Measurements from ENCODE around the gene FAM3D.
"Not testable (repeated sequence)": the region's sequence is repeated elsewhere in the genome, so short reads cannot be mapped to it uniquely, and the experiment has no call there.

Gene FAM3D

DNA sequence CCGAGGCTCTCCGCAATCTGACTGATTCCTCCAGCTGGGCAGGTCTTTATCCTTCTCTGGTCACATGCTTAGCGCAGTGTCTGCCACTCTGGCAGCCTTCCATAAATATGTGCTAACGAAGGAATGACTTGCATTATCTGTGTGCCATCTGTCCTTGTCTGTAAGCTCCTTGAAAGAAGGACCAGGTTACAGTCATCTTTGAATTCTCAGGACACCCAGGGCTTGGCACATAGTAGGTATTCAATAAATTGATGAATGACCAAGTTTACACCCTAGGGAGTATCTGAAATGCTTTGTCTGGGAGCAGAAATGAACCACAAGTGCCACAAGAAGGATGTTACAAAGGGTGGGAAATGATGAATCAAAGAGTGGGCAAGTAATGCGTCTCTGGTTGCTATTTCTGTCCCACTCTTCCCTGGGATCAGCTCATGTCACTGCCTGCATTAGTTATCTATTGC is 16.5 kb upstream of the FAM3D start:
- DNase-seq: no peak

DNA sequence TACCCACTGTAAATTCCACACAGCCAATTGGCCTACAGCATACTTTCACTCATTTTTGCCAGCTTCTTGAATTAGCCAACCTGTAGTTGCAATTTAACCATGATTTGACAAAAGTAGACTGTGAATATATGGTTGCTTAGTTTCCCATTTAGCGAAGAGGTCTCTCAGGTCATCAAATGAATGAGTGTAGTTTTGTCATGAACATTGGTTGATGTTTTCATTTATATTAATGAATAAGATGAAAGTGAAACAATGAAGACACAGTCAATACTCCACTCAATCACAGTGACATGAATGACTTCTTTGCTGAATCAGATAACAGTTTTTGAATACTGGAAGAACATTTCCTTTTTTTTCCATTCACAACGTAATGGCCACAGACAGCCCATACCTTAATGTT is 15.3 kb upstream of the FAM3D start:
- DNase-seq: no peak

DNA sequence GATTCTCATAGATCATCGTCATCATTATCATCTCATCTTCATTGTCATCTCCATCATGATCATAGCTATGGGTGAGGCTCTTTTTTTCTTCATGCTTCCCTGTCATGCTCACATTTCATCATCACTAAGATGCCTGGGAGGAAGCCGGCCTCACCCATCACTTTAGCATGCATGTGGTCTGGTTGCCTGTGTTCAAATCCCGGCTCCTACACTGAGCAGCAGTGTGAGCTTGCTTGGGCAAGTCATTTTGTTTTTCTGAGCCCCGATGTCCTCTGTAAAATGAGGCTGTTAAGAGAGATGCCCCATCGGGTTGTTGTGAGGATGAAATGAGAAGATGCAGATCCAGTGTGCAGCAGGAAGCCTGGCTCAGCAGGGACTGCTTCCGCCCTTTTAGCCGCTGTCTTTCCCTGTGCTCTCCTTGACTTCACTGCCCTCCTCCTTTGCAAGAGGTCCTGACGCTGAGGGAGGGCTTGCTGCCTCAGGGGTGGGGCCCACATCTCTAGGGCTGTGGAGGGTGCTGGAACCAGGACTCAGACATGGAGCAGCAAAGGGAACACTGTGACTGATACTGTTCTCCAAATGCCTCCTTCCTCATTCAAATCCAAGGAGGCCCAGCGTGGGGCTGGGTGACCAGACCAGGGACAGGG is 14.4 kb upstream of the FAM3D start:
- DNase-seq: no peak

DNA sequence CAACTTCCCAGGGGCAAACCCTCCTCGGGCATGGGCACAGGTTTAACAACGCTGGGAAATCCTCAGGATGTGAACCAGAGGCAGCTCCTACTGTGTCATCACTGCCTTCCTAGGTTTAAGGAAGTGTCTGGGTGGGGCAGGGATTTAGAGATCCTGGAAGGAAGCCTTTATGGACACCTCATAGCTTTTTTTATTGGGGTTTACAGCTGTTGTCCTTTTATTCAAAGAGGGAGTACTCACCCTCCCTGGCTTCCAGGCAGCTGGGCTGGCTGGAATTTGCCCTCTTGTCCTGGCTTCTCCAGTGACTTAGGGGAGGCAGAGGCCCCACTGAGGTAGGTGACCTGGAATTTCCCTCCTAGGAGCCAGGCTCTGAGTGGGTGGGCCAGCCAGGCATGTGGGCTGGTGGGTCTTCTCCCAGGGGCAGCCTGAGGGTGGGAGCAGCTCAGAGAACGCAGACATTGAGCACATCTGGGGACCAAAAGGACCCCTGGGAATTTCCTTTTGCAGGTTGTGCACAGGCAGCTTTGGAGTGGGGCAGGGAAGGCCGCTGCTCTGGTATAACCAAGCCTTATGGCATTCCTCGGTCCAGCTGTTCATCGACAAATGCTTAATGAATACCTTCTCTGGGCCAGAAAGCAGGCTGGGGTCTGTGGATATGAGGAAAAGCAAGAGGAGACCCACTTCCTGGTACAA is 13.5 kb upstream of the FAM3D start:
- no peak for DNase-seq

DNA sequence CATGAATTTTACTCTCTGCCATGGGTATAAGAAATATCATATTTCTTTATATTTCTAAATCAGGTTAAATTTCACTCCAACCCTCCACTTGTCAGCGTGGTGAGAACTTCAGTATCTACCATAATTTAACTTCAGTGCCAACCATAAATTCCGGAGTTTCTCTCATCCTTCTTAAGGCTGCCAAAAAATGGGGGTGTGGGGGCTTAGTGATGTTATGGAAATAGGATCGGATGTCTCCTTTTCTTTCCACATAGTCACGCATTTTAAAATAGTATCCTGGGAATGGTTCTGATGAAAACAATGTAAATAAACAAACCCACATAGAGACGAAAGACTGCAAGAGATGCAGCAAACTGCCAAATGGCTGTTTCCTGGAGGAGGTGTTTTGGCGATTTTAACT is 12.9 kb upstream of the FAM3D start:
- DNase-seq: no peak

DNA sequence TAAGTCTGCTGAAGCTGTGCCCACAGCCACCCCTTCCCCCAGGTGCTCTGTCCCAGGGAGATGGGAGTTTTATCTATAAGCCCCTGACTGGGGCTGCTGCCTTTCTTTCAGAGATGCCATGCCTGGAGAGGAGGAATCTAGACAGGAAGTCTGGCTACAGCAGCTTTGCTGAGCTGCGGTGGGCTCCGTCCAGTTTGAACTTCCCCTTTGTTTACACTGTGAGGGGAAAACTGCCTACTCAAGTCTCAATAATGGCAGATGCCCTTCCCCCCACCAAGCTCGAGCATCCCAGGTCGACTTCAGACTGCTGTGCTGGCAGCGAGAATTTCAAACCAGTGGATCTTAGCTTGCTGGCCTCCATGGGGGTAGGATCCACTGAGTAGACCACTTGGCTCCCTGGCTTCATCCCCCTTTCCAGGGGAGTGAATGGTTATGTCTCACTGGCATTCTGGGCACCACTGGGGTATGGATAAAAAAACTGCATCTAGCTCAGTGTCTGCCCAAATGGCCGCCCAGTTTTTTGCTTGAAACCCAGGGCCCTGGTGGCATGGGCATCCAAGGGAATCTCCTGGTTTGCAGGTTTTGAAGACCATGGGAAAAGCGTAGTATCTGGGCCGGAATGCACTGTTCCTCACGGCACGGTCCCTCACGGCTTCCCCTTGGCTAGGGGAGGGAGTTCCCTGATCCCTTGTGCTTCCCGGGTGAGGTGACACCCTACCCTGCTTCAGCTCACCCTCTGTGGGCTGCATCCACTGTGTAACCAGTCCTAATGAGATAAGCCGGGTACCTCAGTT is 11.8 kb upstream of the FAM3D start:
- not testable (repeated sequence) for DNase-seq

DNA sequence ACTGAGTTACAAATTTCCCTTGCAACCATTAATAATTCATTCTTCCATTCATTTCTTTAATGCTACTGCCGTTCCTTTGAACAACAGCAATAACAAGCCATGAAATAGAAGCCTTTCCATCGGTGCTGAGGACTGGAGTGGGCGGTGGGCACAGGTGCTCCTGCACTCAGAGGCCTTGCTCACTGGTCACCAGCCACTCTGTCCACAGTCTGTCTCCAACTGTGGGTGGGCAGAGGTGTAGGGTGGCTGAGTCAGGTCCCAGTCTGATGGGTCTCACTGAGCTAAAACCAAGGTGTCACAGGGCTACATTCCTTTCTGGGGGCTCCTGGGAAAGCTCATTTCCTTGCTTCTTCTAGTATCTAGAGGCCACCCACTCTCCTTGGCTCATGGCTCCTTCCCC is 6.3 kb upstream of the FAM3D start:
- DNase-seq: no peak

DNA sequence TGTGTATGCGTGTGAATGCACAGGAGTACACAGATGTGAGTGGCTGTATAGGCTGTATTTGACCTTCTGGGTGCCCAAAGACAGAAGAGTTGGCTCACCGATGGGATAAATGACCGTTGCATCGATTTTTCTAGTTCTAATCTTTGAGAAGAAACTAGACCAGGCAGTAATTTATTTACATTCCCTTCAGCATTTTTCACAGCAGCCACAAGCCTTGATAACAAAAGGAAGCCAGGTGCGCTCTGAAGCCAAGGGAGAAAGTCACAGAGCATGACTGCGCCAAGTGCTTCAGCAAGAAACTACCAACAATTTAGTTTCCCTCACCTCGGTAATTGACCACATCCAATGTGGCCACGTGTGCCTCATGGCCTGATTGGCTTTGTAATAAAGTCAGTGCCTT is 5.9 kb upstream of the FAM3D start:
- no peak for DNase-seq

DNA sequence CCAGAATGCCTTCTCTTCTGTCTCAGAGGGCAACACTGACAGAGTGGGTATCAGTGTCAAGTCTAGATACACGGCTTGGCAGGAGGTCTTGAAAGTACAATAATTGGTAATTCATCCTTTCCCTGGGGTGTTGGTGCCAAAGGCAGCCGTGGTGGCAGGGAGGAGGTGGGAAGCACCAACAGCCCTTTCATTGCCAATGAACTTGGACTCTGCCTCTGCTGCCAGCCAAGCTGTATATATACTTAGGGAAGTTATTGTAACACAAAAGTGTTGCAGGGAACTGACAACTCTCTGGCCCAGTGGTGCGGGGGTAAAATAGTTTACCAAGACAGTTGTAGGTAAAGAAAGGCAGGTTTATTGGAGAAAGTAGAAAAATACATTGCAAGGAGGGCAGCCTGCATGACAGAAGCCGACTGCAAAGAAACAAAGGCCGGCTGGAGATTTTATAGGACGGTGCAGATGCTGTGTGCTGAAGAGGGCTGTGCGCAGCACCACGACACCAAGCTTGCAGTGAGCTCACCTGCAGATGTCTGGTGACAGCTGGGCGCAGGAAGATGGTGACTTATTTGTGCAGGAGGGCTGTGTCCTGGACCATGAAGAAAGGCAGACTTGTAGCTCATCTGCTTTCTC is 4.0 kb upstream of the FAM3D start:
- no peak for DNase-seq

DNA sequence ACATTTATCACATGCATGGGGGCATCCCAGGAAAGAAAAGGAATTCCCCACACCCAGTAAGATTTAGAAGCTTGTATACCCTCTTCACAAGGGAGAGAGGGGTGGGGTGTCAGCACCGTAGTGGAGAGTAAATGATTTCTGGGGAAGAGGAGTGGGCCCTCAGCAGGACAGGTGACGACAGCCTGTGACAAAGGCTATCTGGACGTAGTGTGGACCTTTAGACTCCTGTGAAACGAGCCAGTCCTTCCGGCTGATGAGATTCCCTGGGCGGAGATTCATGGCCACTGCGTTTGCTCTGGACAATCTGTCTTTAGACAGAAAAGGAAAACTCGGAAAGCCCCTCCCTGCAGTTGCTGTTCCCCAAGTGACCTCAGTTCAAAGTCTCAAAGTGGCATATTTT is 1.7 kb upstream of the FAM3D start:
- DNase-seq: no peak

DNA sequence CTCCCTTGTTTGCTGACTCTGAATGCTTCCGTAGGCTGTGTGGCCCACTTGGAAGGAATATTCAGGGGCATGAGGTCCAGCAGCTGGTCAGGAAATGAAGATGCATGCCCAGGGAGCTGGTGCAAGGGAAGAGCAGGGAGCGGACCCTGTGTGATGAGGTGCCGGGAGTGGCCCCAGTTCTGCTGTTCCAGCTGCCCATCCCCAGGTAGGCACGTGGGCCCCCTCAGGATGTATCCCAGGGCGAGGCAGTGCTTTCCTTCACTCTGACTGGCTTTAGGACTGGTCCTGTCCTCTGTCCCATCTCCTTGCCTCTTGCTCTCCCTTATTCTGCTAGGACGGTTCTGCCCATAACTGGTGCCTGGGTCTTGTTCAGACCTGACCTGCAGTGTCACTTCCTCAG is 1.1 kb upstream of the FAM3D start:
- DNase-seq: no peak

DNA sequence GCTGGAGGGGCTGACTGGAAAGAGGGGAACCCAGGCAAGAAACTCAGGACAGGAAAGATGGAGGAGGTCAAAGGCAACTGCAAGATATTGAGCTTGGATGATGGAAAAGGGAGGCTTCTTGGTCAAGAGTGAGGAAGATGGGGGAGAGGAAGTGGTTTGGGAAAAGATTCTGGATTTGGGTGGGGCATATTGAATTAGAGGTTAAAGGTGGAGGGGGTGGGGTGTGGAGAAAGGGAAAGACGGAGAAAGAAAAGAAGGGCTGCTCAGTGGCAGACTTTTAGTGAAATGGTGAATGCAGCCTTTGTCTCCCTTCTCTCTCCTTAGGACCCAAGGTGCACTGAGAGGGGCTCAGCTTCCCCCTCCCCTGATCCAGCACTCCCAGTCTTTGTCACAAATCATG is 655 bp upstream of the FAM3D start:
- no peak for DNase-seq

DNA sequence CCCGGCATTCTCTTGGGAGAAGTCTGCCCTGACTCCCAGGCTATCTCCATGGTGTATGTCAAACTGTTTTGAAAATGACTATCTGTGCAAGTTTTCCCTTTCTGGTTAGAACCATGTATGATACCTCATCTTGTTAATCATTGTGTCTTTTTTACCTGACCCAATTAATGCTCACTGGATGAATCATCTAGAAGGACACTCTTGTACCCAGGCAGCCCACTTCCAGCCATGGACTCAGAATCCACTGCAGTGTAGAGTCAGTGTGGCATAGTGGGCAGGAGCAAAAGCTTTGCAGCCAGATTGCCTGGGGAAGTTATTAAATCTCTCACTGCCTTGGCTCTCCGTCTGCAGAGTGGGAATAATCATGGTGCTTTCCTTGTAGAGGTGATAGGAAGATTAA is 1.2 kb downstream of the FAM3D start:
- no peak for DNase-seq

DNA sequence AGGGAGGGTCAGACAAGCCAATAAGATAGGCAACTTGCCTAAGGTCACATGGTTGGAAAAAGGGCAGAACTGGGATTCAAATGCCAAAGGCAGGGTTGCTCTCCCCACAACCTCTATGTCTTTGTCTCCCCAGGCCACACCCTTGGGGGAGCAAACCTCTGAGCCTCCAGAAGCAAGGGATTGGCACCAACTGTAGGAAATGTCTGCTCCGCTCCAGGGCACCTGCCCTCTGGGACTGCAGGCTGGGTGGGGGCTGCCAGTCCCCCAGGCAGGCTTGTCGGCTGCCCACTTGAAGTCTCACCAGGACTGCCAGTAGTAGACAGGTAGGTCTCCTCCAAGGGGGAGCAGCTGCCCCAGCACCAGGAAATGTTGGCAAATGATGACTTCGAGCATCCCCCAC is 2.0 kb downstream of the FAM3D start:
- DNase-seq: no peak

DNA sequence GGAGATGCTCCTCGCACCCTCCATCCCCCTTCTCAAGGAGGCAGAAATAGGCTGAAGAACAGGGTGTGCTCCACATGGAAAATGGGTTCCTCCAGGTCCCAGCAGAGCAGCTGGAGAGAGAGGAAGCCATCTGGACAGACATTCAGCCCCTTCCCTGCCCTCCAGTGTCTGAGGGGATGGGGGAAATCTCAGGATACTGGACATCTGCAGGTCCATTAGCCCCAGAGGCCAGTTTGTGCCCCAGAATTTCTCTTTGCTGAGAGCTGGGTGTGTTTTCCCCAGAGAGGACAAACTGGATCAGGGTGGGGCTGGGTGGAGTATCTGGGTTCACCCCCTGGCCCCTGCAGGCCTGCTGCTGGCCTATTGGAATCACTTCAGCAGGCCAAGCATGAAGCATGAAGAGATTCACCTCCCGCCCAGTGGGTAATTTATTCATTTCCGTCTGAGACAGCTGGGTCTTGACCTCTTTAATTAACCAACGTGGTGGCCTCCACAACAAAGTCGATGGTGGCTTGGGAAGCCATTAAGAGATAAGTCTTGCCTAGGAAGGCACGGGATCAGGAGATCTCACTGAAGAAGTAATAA is 4.6 kb downstream of the FAM3D start:
- DNase-seq: no peak

DNA sequence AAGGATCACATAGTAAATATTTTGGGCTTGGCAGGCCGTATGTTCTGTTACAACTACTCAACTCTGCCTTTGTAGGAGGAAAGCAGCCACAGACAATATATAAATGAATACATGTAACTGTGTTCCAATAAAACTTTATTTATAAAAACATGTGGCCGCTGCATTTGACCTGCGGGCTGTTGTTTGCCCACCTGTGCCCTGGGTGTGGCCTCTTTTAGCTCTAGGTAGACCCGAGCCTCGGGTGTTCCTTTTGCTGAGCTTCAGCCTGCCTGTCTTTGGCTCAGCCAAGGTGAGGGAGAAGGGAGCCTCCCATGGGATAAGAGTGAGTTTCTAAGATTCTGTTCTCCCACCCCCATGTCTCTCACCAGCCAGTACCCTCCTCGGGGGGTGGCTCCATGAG is 5.6 kb downstream of the FAM3D start:
- no peak for DNase-seq

DNA sequence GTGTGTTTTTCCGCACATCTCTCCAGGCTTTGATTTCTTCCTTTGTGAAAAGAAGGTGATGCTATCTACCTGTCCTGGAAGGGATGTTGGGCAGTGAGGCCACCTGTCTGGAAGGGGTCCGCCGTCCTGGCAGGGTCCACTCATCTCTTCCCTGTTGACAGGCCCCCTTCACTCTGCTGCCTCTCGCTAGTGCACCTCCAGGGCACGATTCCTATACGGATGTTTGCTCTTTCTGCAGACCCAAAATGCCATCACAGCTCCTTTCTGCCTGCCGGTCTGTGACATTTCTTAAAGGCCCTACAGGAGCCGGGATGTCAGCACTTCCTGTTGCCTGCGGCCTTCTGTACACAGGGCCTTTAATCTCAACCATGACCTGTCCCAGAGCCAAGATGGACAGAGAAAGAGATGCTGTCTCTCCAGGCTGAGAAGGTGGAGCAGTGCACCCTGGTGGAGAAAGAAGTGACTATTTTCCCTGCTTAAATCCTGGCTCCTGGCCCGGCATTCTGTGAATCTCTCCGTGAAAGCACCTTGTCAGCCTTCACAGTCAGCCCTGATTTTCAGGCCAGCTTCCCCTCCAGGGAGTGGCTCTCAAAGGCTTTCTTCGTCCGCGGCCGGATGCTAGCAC is 7.4 kb downstream of the FAM3D start:
- no peak for DNase-seq

DNA sequence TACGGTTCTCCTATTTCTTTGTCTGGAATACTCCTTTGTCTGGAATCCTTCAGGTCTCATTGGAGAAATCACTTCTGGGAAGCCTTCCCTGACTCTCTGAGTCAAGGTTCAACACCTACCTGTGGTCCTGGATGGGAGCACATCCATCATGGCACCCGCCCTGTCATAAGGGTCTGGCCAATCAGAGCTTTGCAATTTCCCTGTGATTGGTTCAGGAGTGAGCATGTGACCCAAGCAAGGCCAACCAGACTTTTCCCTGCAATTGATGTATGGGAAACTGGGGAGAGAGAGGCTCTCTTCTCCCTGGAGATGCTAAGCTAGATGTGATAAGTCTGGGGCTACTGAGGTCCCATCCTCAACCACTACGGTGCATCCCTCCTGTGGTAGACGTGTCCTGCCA is 8.1 kb downstream of the FAM3D start:
- no peak for DNase-seq

DNA sequence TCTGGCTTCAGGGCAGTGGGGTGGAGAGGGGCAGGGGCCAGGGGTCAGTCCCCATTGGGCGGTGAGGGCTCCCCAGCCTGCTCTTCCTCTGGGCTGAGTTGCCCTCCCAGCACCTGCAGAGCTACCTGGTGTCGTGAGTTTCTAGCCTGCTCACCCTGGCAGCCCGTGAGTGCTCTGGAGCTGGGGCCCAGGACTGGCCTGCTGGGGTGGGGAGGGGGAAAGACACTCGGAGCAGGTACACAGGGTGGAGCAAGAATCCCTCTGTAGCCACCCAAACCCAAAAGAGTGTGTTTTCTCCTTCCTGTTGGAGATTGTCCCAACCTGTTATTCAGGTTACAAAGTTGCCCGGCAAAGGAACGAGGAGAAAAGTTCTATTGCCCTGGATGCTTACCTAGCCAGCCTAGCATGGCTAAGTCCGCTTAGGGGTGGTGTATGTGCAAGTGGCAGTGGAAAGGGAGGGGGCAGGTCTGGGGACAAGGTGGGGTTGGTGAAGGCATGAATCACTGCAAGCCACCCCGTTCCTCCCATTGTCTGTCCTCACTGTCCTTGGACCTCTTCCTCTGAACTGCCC is 8.9 kb downstream of the FAM3D start:
- DNase-seq: no peak

DNA sequence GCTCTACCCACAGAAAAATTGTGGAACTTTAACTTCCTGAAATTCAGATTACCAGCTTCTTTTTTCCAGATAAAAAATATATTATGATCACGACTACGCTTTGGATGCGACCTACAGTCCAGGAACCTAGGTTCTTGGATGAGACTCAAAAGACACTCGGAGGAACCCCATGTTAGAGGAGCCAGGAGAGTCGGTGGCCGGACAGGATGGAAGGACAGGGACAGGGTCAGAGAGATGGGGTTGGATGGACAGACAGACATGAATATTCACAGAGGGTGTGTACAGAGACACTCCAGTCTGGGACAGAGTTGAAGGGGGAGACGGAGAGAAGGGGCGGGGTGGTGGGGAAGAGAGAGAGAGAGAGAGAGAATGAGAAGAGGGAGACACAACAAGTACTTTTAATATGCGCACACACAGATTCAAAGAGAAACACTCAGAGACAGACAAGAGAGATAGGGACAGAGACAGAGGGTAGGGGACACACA is 9.5 kb downstream of the FAM3D start:
- no peak for DNase-seq

DNA sequence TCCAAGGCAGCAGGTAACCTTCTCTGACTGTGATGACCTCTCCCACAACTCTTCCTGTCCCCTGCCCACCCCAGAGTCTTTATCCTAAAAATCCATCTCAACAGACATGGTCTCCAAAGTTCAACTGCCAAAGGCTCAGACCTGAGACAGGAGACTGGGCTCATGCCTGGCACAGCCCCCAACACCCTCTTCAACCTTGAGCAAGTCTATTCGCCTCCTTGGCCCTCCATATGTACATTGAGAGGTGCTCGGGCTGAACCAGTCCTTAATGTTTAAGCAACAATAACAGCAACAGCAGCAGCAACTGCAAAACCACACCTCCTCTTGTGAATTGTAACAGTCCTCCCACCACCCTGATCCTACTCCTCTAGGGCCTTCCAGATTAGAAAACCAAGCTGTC is 9.9 kb downstream of the FAM3D start:
- DNase-seq: no peak

DNA sequence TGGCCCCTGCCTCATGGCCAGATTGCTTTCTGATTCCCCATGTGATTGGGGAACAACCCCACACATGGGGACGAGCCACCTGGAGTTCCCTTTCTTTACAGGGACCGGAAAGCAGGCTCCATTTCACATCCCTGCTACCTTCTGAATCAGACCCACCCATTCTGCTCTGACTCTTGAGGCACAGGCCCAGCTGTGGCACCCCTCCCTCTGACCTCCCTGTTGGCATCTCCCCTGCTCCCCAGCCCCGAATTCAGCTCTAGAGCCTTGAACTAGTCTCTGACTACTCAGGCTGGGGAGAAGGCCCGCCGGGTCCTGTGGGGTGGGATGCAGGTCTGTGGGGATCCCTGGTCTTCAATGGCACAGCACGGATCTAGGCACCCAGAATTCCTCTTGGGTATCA is 12.1 kb downstream of the FAM3D start:
- DNase-seq: no peak

Data from stimulated activated CD4-positive, alpha-beta T cell treated with anti-CD3 and anti-CD28 coated beads, Interleukin-15, amount 100 ng/mL, for 24 hours (primary cell).